ENCODE results near the gene FAM131C. TPM values are rescaled to one million over a fixed set of nuclear protein-coding genes. Genes with fewer than 3 reads are reported as not detected.

Gene FAM131C
- total RNA-seq, 4 donors from 2014 or later = 0.28 to 0.85 TPM; not detected in 2

DNA sequence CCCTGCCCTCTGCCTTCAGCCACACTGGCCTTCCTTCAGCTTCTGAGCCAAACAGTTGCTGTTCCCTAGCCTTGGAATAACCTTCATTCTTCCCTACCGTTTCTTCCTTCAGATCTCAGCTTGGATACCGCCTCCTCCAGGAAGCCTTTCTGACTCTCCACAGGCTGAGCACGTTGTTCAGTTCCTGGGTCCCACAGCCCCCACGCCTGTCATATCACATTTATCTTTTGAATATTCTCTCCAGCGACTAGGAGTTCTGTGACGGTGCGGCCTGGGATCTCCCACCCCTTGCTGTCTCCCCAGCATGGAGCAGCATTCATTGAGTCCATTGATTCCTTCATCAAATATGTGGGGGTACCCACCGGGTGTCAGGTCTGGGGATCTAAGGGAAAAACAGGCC, 43.2 kb upstream of the FAM131C start:
- no peak for DNase-seq
- Histone ChIP-seq H3K36me3 (no peaks in the 10 kb centered on the region), H3K4me3 (no peak overlapping the region), H3K9me3 (no peaks in the 10 kb centered on the region), H3K27ac (no peak overlapping the region), H3K27me3 (no peaks in the 10 kb centered on the region), H3K4me1 (peaks cover 0 to 10% of the 10 kb centered on the region in 2 donors)
- no peak for TF ChIP-seq CTCF (IDR thresholded peaks at IDR 0.05)
- no peak for TF ChIP-seq POLR2A (IDR thresholded peaks at IDR 0.05)
- intact Hi-C loops (cut with DNase I; ENCODE audit: low total_unique reads) = no loop called here

GRCh38 chr1:16116002-16116401, 42.6 kb upstream of the FAM131C start:
- Histone ChIP-seq H3K9me3 (no peaks in the 10 kb centered on the region), H3K36me3 (no peaks in the 10 kb centered on the region), H3K4me3 (no peak overlapping the region), H3K4me1 (peaks cover 0 to 10% of the 10 kb centered on the region in 2 donors), H3K27ac (no peak overlapping the region), H3K27me3 (no peaks in the 10 kb centered on the region)
- TF ChIP-seq POLR2A (IDR thresholded peaks at IDR 0.05) (no peak), CTCF (IDR thresholded peaks at IDR 0.05) (no peak)
- intact Hi-C loops (cut with DNase I; ENCODE audit: low total_unique reads) = no loop called here
- no peak for DNase-seq

DNA sequence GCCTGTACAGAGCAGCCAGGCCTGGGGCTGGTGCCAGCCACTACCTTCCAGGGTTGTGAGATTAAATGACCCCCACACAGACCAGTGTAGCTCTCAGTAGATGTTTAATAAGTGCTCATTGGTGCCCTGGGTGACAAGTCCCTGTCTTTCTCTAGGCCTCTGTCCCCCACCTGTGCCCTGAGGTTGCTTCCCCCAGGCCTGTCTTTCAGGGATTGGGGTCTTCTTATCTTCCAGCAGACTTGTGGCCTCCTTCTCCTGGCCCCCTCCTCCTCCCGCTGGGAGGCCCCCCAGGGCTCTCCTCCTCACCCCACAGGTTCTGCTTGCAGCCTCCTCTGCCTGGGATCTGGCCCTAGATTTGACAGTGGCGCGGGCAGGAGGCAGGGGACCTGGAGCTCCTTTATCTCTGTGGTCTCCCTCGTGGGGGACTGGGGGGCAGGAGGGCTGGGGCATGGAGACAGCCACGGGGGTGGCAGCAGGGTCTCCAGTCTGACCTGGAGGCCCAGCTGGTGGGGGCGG, 42.1 kb upstream of the FAM131C start:
- TF ChIP-seq CTCF (IDR thresholded peaks at IDR 0.05) (no peak), POLR2A (IDR thresholded peaks at IDR 0.05) (no peak)
- H3K27me3 ChIP-seq = no peaks in the 10 kb centered on the region
- H3K27ac ChIP-seq = no peak overlapping the region
- H3K4me1 ChIP-seq = peaks cover 0 to 10% of the 10 kb centered on the region in 2 donors
- no peaks in the 10 kb centered on the region for H3K9me3 ChIP-seq
- no peak for DNase-seq
- intact Hi-C loops (cut with DNase I; ENCODE audit: low total_unique reads) = no loop called here
- no peak overlapping the region for H3K4me3 ChIP-seq
- no peaks in the 10 kb centered on the region for H3K36me3 ChIP-seq

DNA sequence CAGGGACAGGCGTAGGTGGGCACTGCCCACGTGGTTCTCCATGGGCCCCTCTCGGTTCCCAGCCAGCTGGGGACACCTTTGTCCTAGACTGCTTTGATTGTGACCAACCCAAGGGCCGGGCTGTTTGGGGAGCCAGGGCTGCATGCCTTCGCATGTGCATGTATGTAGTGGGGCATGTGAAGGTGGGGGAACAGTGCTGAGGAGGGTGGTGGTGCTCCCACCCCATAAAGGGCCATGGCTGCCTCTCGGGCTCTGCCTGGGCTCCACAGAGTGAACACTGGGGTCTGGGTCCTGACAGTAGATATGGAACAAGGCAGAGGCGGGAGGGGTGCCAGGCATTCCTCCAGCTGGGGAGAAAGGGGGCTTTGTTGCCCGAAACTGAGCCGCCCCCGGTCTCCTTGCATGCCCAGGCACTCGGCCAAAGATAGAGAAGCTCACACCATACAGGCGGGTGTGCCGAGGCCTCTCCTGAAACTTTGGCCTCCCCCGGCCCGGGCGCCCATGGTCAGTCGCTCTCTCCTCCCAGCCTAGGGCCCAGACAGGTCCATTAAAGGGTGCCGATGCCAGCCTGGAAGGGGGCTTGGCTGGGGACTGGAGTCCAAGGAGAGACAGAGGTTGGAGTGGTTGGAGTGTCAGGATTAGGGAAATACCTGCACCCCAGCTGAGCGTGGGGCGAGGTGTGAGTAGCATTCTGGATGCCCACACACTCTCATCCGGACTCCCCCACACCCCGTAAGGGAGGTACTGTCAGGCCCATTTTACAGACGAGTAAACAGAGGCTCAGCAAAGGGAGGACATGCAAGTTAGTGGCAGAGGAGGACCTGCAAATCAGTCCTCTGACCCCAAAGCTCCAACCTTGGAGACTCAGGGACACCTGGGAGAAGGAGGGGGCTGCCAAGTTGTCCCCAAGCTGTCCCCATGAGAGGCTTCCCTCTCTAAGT, 41.3 kb upstream of the FAM131C start:
- no peak for TF ChIP-seq POLR2A (IDR thresholded peaks at IDR 0.05)
- no peak for TF ChIP-seq CTCF (IDR thresholded peaks at IDR 0.05)
- Histone ChIP-seq H3K27ac (no peak overlapping the region), H3K4me1 (peaks cover 0 to 10% of the 10 kb centered on the region in 2 donors), H3K36me3 (no peaks in the 10 kb centered on the region), H3K9me3 (no peaks in the 10 kb centered on the region), H3K27me3 (no peaks in the 10 kb centered on the region), H3K4me3 (no peak overlapping the region)
- DNase-seq = no peak
- intact Hi-C loops (cut with DNase I; ENCODE audit: low total_unique reads) = no loop called here
